DMS 273 (cell line): ENCODE results near the gene VSIR.

Experiments used
- DNase-seq: peaks from one replicate; lab custom pipeline; 2025; ENCODE audit not compliant: unreplicated experiment; lab: John Stamatoyannopoulos, UW

VSIR gene

GRCh38 chr10:71773221-71773971 lies at the start of gene VSIR:
VSIR (minus strand) TSS chr10:71773520; CDS start chr10:71773439, 81 bp downstream.
- peak; percentile 89 for DNase-seq

GRCh38 chr10:71821909-71822763 lies 48.8 kb upstream of the VSIR start:
- no peak for DNase-seq

GRCh38 chr10:71820966-71821365 lies 47.6 kb upstream of the VSIR start:
- no peak for DNase-seq

GRCh38 chr10:71819985-71820384 lies 46.7 kb upstream of the VSIR start:
- DNase-seq, result no peak

GRCh38 chr10:71819441-71819861 lies 46.1 kb upstream of the VSIR start:
- DNase-seq, result no peak

GRCh38 chr10:71818674-71819260 lies 45.4 kb upstream of the VSIR start:
- DNase-seq, result no peak

GRCh38 chr10:71817831-71818655 lies 44.7 kb upstream of the VSIR start:
- no peak for DNase-seq

GRCh38 chr10:71816936-71817618 lies 43.8 kb upstream of the VSIR start:
- DNase-seq, result no peak

GRCh38 chr10:71816421-71816851 lies 43.1 kb upstream of the VSIR start:
- DNase-seq, result no peak

- no peak for DNase-seq
These were observed 42.3 kb upstream of the VSIR start for GRCh38 chr10:71815515-71816130.

GRCh38 chr10:71814922-71815411 lies 41.6 kb upstream of the VSIR start:
- peak; percentile 22 for DNase-seq

GRCh38 chr10:71812913-71813590 lies 39.7 kb upstream of the VSIR start:
- DNase-seq, result no peak

GRCh38 chr10:71812016-71812912 lies 38.9 kb upstream of the VSIR start:
- peak; percentile 84 for DNase-seq

GRCh38 chr10:71811351-71811750 lies 38.0 kb upstream of the VSIR start:
- no peak for DNase-seq

- DNase-seq, result no peak
These were observed 36.9 kb upstream of the VSIR start for GRCh38 chr10:71810048-71810750.

GRCh38 chr10:71809628-71810027 lies 36.3 kb upstream of the VSIR start:
- DNase-seq, result no peak
